PC-3 (cell line): ENCODE measurements around the gene LATS2.

Experiments used
- CTCF ChIP-seq: fragments of 300-600 bp; sonication (generic); conservative IDR thresholded peaks from 2 replicates; pipeline ENCODE4 v1.5.1; 2017; ENCODE audit warnings: antibody characterized with exemption, low read depth, mild to moderate bottlenecking, low read length
- EZH2 ChIP-seq: fragments of 300-600 bp; sonication (generic); IDR thresholded peaks from one replicate; pipeline ENCODE4 v1.6.1; 2017; ENCODE audit warnings: antibody characterized with exemption, mild to moderate bottlenecking, low read length; ENCODE audit not compliant: unreplicated experiment
- EZH2phosphoT487 ChIP-seq: fragments of 300-600 bp; sonication (generic); IDR thresholded peaks from 2 replicates; pipeline ENCODE4 v1.6.1; 2018; ENCODE audit warnings: mild to moderate bottlenecking, antibody characterized with exemption, low read length, borderline replicate concordance

GRCh38 chr13:20980899-20981298 lies 80.5 kb downstream of the LATS2 start:
- TF ChIP-seq EZH2phosphoT487 (no peak), EZH2 (no peak), CTCF (no peak)
